Mammary epithelial cell (primary cell): Measurements from ENCODE around the gene OR56A4.

Source experiments
- EZH2 ChIP-seq: IDR thresholded peaks from 2 replicates; pipeline ENCODE4 v1.6.1; 2012; ENCODE audit warnings: low read length, inconsistent platforms, borderline replicate concordance
- TF ChIP-seq, protein P1 (sequence below), 2 donors: IDR thresholded peaks in 1 of 2; conservative IDR thresholded peaks in 1 of 2; 2 replicates each; pipeline ENCODE4 v1.5.1; 2011 to 2012; ENCODE audit warnings: inconsistent platforms in 2 of 2, low read length in 2 of 2, mild to moderate bottlenecking in 2 of 2, control low read depth in 1 of 2, low read depth in 1 of 2; ENCODE audit not compliant: insufficient read depth in 1 of 2; ENCODE audit errors: extremely low read depth in 1 of 2

DNA sequence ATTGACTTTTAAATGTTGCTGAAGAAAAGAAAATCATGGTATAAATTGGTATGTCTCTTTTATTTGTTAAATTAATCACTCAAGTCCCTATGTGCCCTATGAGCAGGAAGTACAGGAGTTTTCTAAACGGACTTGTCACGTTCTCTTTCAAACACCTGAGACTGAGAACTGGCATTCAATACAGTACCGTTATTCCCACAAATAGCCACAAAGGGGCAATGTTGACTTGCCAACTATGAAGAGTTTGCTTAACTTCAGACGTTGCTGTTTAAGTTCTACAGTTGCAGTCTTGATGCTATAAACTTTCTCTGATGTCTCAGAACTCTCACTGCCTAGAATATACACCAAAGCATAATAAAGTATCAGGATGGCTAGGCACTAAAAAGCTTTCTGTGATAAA lies 16.2 kb upstream of the OR56A4 start:
- TF ChIP-seq EZH2 = no peak
- TF ChIP-seq, protein P1, sequence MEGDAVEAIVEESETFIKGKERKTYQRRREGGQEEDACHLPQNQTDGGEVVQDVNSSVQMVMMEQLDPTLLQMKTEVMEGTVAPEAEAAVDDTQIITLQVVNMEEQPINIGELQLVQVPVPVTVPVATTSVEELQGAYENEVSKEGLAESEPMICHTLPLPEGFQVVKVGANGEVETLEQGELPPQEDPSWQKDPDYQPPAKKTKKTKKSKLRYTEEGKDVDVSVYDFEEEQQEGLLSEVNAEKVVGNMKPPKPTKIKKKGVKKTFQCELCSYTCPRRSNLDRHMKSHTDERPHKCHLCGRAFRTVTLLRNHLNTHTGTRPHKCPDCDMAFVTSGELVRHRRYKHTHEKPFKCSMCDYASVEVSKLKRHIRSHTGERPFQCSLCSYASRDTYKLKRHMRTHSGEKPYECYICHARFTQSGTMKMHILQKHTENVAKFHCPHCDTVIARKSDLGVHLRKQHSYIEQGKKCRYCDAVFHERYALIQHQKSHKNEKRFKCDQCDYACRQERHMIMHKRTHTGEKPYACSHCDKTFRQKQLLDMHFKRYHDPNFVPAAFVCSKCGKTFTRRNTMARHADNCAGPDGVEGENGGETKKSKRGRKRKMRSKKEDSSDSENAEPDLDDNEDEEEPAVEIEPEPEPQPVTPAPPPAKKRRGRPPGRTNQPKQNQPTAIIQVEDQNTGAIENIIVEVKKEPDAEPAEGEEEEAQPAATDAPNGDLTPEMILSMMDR (conservative IDR thresholded peaks at IDR 0.05 in 1 of 2, IDR thresholded peaks at IDR 0.05 in 1 of 2; ENCODE audit: extremely low read depth in 1 of 2, insufficient read depth in 1 of 2, low read depth in 1 of 2, low read length in 2 of 2) = peak; percentile 50 to 73
